ENCODE data around the gene ABCC6.
"Not testable (repeated sequence)": the region's sequence is repeated elsewhere in the genome, so short reads cannot be mapped to it uniquely, and the experiment has no call there.

Gene ABCC6

GRCh38 chr16:16188827-16189226, 34.5 kb downstream of the ABCC6 start:
- DNase-seq: no peak

GRCh38 chr16:16186820-16187219, 36.5 kb downstream of the ABCC6 start:
- DNase-seq: no peak

DNA sequence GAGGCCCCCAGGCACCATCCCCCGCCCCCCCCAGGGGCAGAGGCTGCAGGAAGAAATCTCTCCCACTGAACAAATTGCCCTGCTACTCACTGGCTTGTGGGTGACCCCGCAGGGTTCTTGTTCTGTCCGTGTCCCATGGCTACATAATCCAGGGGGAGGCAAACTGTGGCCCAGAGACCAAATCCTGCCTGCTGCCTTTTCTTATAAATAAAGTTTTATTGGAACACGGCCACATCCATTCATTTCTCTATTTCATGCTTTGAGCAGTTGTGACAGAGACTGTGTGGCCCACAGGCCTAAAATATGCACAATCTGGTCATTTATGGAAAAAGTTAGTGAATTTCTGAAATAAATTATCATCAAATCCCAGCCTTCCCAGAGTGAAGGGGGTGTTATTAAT, 38.2 kb downstream of the ABCC6 start:
- DNase-seq: no peak

GRCh38 chr16:16184594-16184993, 38.7 kb downstream of the ABCC6 start:
- no peak for DNase-seq

DNA sequence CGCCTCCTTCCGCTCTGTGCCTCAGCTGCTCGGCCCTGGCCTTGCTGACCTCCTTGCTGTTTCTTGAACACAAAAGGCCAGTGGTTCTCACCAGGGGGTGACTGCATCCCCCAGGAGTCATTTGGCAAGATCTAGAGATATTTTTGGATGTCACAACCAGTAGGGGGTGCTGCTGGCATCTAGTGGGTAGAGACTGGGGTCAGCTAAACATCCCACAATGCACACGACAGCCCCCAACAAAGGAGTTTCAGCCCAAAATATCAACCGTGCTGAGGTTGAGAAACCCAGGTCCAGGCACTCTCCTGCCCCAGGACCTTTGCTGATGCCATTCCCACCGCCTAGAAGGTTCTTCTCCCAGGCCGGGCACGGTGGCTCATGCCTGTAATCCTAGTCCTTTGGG, 39.7 kb downstream of the ABCC6 start:
- no peak for DNase-seq

DNA sequence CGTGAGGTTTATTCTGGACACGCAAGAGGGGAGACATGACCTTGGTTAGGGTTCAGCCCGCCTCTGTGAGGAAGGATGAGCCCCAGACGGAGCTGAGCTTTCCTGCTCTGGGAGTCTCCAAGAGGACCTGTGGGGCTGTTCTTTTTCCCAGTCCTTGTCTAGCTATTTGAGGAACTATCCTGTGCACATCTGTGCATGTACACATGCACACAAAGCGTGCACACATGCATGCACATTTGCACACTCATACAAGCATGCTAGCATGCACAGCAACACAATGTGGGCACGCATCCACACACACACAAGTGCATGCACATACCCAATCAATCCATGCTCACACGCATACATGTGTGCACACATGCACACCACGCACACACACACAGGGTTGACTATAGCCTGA, 40.4 kb downstream of the ABCC6 start:
- DNase-seq: no peak

DNA sequence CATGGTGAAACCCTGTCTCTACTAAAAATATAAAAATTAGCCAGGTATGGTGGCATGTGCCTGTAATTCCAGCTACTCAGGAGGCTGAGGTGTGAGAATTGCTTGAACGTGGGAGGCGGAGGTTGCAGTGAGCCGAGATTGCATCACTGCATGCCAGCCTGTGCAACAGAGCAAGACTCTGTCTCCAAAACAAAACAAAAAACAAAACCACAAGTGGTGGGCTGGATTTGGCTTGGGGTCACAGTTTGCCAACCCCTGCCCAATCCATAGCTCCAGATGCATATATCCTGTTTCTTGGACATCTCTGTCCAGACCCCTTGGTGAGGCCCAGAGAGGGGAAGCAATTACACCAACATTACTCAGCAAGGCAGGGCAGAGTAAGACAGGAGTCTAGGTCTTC, 41.5 kb downstream of the ABCC6 start:
- DNase-seq: not testable (repeated sequence)

- no peak for DNase-seq
Observed at GRCh38 chr16:16178455-16179162, 44.7 kb downstream of the ABCC6 start.

DNA sequence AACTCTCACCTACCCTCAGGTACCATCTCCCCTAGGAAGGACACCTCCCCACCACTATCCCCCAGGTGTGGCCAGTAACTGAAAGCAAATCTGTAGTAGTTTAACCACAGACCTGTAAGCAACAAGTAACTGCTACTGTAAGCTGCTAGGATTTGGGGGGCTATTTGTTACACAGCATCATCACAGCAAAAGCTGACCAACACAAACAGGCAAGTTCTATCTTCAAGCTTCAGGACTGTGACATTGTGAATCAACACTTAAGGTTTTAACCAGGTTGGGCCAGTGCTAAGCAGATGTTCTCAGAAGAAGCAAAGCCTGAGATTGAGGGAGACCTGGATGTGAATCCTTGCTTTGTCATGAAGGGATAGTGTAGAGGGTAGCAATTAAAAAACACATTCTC, 47.0 kb downstream of the ABCC6 start:
- no peak for DNase-seq

DNA sequence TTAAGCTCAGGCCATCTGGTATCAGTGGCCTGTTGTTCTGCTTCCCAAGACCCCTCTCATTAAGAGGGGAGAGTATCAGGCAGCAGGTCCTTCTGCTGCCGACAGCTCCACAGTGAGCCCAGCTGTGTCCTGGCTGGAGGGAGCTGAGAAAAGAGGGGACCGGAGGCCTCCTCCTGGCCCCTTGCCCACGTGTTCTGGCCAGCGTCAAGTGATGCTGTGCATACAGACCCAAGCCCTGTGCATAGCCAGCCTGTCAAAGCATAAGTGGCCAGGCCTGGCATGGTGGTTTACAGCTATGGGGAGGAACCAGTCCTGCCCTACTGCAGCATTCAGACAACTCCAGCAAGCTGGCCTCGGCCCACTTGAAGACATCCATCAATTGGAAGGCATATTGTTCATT, 48.0 kb downstream of the ABCC6 start:
- DNase-seq: no peak

GRCh38 chr16:16172991-16173390, 50.3 kb downstream of the ABCC6 start:
- DNase-seq: no peak

DNA sequence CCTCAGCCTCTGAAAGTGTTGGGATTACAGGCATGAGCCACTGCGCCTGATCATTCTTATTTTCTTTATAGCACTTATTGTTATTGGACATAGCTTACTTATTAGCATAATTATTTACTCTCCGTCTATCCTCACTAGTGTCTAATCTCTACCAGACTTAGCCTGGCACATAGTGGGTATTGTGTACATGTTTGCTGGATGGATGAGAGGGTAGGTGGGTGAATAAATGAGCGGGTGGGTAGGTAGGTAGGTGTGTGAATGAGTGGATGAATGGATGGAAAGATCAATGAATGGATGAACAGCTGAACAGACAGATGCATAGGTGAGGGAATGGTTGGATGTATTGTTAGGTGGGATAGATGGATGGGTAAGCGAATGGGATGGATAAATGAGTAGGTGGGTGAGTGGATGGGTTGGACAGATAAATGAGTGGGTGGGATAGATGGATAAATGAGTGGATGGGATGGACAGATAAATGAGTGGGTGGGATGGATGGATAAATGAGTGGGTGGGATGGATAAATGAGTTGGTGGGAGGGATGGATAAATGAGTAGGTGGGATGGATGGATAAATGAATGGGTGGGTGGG, 51.9 kb downstream of the ABCC6 start:
- DNase-seq: no peak

DNA sequence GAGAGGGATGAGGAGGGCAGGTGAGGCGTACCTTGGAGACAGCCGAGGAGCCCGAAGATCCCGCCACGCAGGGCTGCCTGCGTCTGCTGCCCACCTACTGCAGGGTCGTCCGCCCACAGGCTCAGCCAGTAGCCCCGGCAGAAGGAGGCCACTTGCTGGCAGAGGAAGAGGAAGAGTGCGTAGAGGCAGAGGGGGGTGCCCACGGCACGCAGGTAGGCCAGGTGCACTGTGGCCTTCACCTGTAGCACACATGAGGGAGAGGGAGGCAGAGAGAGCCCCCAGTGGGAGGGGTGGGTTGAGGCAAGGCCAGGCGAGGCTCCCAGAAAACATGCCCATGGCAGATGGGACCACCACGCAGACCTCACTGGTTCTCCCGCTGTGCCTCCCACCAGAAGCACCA, 53.7 kb downstream of the ABCC6 start:
- no peak for DNase-seq

- DNase-seq: no peak
Observed at GRCh38 chr16:16168431-16168830, 54.9 kb downstream of the ABCC6 start.

- no peak for DNase-seq
Observed at GRCh38 chr16:16167927-16168326, 55.4 kb downstream of the ABCC6 start.

- no peak for DNase-seq
Observed at GRCh38 chr16:16166949-16167348, 56.3 kb downstream of the ABCC6 start.

DNA sequence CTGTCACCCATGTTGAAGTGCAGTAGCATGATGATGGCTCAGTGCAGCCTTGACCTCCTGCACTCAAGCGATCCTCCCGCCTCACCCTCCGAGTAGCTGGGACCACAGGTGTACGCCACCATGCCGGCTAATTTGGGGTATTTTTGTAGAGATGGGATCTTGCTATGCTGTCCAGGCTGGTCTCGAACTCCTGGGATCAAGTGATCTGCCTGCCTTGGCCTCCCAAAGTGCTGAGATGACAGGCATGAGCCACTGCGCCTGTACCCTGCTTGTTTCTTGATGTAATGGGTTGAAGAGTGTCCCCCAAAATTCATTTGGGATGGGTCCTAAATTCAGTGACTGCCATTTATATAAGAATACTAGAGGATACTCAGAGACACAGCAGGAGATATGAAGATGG, 57.2 kb downstream of the ABCC6 start:
- no peak for DNase-seq

- DNase-seq: no peak
Observed at GRCh38 chr16:16164243-16164642, 59.1 kb downstream of the ABCC6 start.

DNA sequence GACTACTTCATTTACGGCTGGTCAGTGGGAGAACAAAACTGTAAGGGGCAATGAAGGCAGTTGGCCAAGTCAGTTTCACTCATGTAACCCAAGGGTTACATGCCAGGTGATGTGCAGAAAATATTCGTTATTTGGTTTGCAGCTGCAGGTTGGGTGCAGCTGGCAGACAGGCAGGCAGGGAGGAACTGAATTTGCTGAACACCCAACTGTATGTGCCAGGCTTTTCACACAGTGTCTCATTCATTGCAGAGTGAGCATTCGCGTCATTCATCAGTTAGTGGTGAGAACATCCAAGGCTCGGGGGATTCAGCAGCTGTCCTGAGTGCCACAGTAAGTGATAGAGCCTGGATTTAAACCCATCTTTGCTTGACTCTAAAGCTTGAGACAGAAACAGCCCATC, 59.7 kb downstream of the ABCC6 start:
- DNase-seq: no peak

GRCh38 chr16:16163109-16163508, 60.2 kb downstream of the ABCC6 start:
- no peak for DNase-seq

DNA sequence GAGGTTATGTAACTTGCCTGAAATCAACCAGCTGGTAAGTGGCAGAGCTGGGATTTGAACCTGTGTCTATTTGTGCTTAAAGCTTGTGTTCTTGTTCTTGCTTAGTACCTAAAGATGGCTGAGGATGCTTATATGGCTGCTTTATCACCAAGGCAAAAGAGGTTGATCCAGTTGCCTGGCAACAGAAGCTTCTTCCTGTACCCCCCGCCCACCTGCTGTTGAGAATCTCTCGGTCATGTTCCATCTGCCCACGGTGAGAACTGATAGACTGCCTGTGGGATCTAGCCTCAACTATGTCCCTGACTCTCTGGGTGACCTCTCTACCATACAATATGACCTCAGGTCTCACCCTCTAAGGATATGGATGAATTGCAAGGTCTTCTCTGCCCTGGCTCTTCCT, 60.7 kb downstream of the ABCC6 start:
- no peak for DNase-seq

DNA sequence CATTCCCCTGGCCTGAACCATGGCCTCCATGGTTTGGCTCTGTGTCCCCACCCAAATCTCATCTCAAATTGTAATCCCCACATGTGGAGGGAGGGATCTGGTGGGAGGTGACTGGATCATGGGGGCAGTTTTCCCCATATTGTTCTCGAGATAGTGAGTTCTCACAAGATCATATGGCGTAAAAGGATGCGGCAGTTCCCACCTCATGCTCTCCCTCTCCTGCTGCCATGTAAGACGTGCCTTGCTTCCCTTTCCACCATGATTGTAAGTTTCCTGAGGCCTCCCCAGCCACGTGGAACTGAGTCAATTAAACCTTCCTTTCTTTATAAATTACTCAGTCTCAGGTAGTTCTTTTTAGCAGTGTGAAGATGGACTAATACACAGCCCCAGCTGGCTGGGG, 61.5 kb downstream of the ABCC6 start:
- DNase-seq: not testable (repeated sequence)

DNA sequence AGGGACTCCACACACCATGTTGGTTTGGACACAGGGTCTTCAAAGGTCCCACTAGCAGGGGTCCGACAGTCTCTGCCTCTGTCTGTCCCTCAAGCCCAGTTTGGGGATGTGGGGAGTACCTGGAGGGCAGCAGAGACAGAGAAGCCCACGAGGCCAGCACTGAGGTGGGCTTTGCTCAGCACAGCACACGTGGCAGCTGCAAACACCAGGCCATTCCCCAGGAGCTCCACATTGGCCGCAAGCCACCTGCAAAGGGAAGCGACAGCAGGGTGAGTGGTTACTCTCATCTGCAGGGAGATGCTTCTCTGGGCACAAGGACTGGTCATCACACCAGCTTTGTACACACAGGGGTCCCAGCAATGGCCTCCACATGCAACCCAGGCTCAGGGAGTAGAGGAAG, 62.0 kb downstream of the ABCC6 start:
- no peak for DNase-seq

DNA sequence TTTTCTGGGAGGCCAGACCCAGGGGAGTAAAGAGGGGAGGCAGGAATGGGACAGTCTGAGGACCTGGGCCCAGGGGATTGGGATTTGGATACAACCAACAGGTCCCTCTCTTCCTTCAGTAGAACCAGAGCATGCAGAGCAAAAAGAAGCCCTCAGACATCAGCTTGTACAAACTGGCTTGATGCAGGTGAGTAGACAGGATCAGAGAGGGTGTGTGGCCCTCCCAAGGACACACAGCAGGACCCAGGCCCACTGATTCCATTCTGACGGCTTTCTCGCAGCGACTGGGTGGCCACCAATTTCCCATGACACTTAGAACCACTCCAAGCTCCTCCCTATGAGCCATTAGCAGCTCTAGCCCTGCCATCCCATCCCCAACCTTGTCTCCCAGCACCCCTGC, 63.6 kb downstream of the ABCC6 start:
- no peak for DNase-seq

- no peak for DNase-seq
Observed at GRCh38 chr16:16158741-16159374, 64.4 kb downstream of the ABCC6 start.
